ENCODE measurements around the gene KRTAP2-1. TPM values are rescaled to one million over a fixed set of nuclear protein-coding genes. Genes with fewer than 3 reads are reported as not detected.

KRTAP2-1 gene
- total RNA-seq, 1 experiment from 2014 or later = not detected

DNA sequence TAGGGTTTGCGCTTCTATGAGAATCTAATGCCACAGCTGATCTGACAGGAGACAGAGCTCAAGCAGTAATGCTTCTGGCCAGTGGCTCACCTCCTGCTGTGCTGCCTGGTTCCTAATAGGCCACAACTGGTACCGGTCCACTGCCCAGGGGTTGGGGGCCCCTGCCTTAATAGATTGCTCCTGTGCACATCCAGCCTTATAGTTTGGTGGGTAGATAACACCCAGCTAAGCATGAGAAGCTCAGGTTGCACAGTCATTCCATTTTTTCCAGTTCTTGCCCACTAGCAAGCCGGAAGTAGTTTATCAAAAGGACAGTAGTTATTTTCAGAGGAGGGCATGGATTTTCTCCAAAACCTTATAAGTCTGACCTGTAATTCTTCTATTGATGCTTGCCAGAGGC, 27.7 kb downstream of the KRTAP2-1 start:
- ChIA-PET CTCF (interaction anchor here (0.6 kb wide), 1 partner anchor 20 kb away, joined by 3 read pairs; no protein-coding TSS in a partner anchor), POLR2A (interaction anchor here (0.9 kb wide), 1 partner anchor 160 kb away, joined by 6 read pairs; no protein-coding TSS in a partner anchor)
- H3K9me3 Mint-ChIP-seq (ENCODE audit: unreplicated experiment) = peaks cover 23% of the 10 kb centered on the region
- no peak for DNase-seq
- H3K4me3 Mint-ChIP-seq (ENCODE audit: unreplicated experiment) = no peak overlapping the region
- peaks cover 36% of the 10 kb centered on the region for H3K4me1 ChIP-seq
- H3K4me3 ChIP-seq (ENCODE audit: low read depth, low read length) = no peak overlapping the region
- H3K36me3 ChIP-seq (ENCODE audit: control insufficient read depth, insufficient read depth, low read length) = no peaks in the 10 kb centered on the region
- no peaks in the 10 kb centered on the region for H3K36me3 Mint-ChIP-seq (ENCODE audit: insufficient read depth, unreplicated experiment)
- no peaks in the 10 kb centered on the region for H3K27me3 Mint-ChIP-seq (ENCODE audit: insufficient read depth, unreplicated experiment)
- no peaks in the 10 kb centered on the region for H3K9me3 ChIP-seq
- TF ChIP-seq, protein P1, sequence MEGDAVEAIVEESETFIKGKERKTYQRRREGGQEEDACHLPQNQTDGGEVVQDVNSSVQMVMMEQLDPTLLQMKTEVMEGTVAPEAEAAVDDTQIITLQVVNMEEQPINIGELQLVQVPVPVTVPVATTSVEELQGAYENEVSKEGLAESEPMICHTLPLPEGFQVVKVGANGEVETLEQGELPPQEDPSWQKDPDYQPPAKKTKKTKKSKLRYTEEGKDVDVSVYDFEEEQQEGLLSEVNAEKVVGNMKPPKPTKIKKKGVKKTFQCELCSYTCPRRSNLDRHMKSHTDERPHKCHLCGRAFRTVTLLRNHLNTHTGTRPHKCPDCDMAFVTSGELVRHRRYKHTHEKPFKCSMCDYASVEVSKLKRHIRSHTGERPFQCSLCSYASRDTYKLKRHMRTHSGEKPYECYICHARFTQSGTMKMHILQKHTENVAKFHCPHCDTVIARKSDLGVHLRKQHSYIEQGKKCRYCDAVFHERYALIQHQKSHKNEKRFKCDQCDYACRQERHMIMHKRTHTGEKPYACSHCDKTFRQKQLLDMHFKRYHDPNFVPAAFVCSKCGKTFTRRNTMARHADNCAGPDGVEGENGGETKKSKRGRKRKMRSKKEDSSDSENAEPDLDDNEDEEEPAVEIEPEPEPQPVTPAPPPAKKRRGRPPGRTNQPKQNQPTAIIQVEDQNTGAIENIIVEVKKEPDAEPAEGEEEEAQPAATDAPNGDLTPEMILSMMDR (IDR thresholded peaks at IDR 0.05; ENCODE audit: insufficient read depth in 1 of 2, low read depth in 1 of 2, low read length in 1 of 2, severe bottlenecking in 1 of 2, unreplicated experiment in 1 of 2) = no peak
- intact Hi-C loops (cut with micrococcal nuclease; ENCODE audit: unreplicated experiment) = no loop called here
- H3K4me1 Mint-ChIP-seq (ENCODE audit: low read depth, unreplicated experiment) = peaks cover 14% of the 10 kb centered on the region
- no TSS peak for BruUV-seq (replicated peaks)
- no peak overlapping the region for H3K27ac Mint-ChIP-seq (ENCODE audit: unreplicated experiment)
- H3K27me3 ChIP-seq (replicated peaks; ENCODE audit: control insufficient read depth, insufficient read depth, low read length) = no peaks in the 10 kb centered on the region

GRCh38 chr17:41018541-41018940, 28.6 kb downstream of the KRTAP2-1 start:
- Histone ChIP-seq H3K9me3 (no peaks in the 10 kb centered on the region), H3K4me3 (ENCODE audit: low read depth, low read length) (no peak overlapping the region), H3K4me1 (peaks cover 36% of the 10 kb centered on the region), H3K27me3 (replicated peaks; ENCODE audit: control insufficient read depth, insufficient read depth, low read length) (no peaks in the 10 kb centered on the region), H3K36me3 (ENCODE audit: control insufficient read depth, insufficient read depth, low read length) (no peaks in the 10 kb centered on the region)
- Mint-ChIP-seq H3K36me3 (ENCODE audit: insufficient read depth, unreplicated experiment) (no peaks in the 10 kb centered on the region), H3K27ac (ENCODE audit: unreplicated experiment) (no peak overlapping the region), H3K4me3 (ENCODE audit: unreplicated experiment) (no peak overlapping the region), H3K9me3 (ENCODE audit: unreplicated experiment) (peaks cover 23% of the 10 kb centered on the region), H3K4me1 (ENCODE audit: low read depth, unreplicated experiment) (peaks cover 14% of the 10 kb centered on the region), H3K27me3 (ENCODE audit: insufficient read depth, unreplicated experiment) (no peaks in the 10 kb centered on the region)
- BruUV-seq (replicated peaks) = no TSS peak
- no peak for DNase-seq
- intact Hi-C loops (cut with micrococcal nuclease; ENCODE audit: unreplicated experiment) = no loop called here
- CTCF ChIA-PET = no interaction called here
- POLR2A ChIA-PET = no interaction called here
- TF ChIP-seq, protein P1 (IDR thresholded peaks at IDR 0.05; ENCODE audit: insufficient read depth in 1 of 2, low read depth in 1 of 2, low read length in 1 of 2, severe bottlenecking in 1 of 2, unreplicated experiment in 1 of 2) = no peak

- no peaks in the 10 kb centered on the region for H3K36me3 ChIP-seq (ENCODE audit: control insufficient read depth, insufficient read depth, low read length)
- H3K9me3 ChIP-seq = peaks cover 2% of the 10 kb centered on the region; the same call in 1 of the 2 replicates
- Mint-ChIP-seq H3K4me1 (ENCODE audit: low read depth, unreplicated experiment) (peaks cover 23% of the 10 kb centered on the region), H3K4me3 (ENCODE audit: unreplicated experiment) (no peak overlapping the region), H3K9me3 (ENCODE audit: unreplicated experiment) (peaks cover 25% of the 10 kb centered on the region), H3K27ac (ENCODE audit: unreplicated experiment) (peak overlapping the region; percentile 48), H3K27me3 (ENCODE audit: insufficient read depth, unreplicated experiment) (no peaks in the 10 kb centered on the region), H3K36me3 (ENCODE audit: insufficient read depth, unreplicated experiment) (no peaks in the 10 kb centered on the region)
- POLR2A ChIA-PET = no interaction called here
- DNase-seq = no peak
- H3K4me3 ChIP-seq (ENCODE audit: low read depth, low read length) = no peak overlapping the region
- CTCF ChIA-PET = no interaction called here
- BruUV-seq (replicated peaks) = no TSS peak
- peaks cover 36% of the 10 kb centered on the region for H3K4me1 ChIP-seq
- no peaks in the 10 kb centered on the region for H3K27me3 ChIP-seq (replicated peaks; ENCODE audit: control insufficient read depth, insufficient read depth, low read length)
- intact Hi-C loops (cut with micrococcal nuclease; ENCODE audit: unreplicated experiment) = no loop called here
- TF ChIP-seq, protein P1 (IDR thresholded peaks at IDR 0.05; ENCODE audit: insufficient read depth in 1 of 2, low read depth in 1 of 2, low read length in 1 of 2, severe bottlenecking in 1 of 2, unreplicated experiment in 1 of 2) = no peak
These were observed 30.4 kb downstream of the KRTAP2-1 start for GRCh38 chr17:41016578-41017215.
